IPS-18a (cell line): ENCODE data around the gene TBC1D30.
A peak's percentile ranks its signal among the peaks of the same experiment; 100 is the strongest.
"Not testable (repeated sequence)": the region's sequence is repeated elsewhere in the genome, so short reads cannot be mapped to it uniquely, and the experiment has no call there.

Experiments
- H3K27ac ChIP-seq: one replicate; pipeline ENCODE4 v1.5.1; 2013; ENCODE audit warnings: low read length
- H3K27me3 ChIP-seq: one replicate; pipeline ENCODE4 v1.6.1; 2013; ENCODE audit warnings: mild to moderate bottlenecking, low read length; ENCODE audit not compliant: control insufficient read depth, insufficient read depth
- H3K36me3 ChIP-seq: one replicate; pipeline ENCODE4 v1.6.1; 2013; ENCODE audit warnings: low read depth, low read length; ENCODE audit not compliant: control insufficient read depth
- H3K4me1 ChIP-seq: one replicate; pipeline ENCODE4 v1.6.1; 2013; ENCODE audit warnings: low read depth, low read length; ENCODE audit not compliant: control insufficient read depth
- H3K4me3 ChIP-seq: one replicate; pipeline ENCODE4 v1.5.1; 2013; ENCODE audit warnings: low read length
- H3K9ac ChIP-seq: one replicate; pipeline ENCODE4 v1.6.1; 2013; ENCODE audit warnings: mild to moderate bottlenecking, low read length, moderate library complexity
- H3K9me3 ChIP-seq: one replicate; pipeline ENCODE4 v1.6.1; 2013; ENCODE audit warnings: low read depth, low read length; ENCODE audit not compliant: control insufficient read depth

Gene TBC1D30

GRCh38 chr12:64824500-64825142 is at the start of gene TBC1D30:
Gene TBC1D30, plus strand, starts transcription at chr12:64824647. Its CDS starts 233 bp downstream, at chr12:64824880.
- peaks cover 11% of the 10 kb centered on the region for H3K4me1 ChIP-seq
- no peak within 1 kb of the TSS for H3K27ac ChIP-seq
- no peaks in the 10 kb centered on the region for H3K36me3 ChIP-seq
- H3K4me3 ChIP-seq = peak within 1 kb of the TSS; percentile 48
- H3K9me3 ChIP-seq = no peaks in the 10 kb centered on the region
- no peak within 1 kb of the TSS for H3K9ac ChIP-seq
- peaks cover 56% of the 10 kb centered on the region for H3K27me3 ChIP-seq

GRCh38 chr12:64775147-64775736 is 49.2 kb upstream of the TBC1D30 start:
- H3K9ac ChIP-seq, H3K36me3 ChIP-seq, H3K27ac ChIP-seq, H3K4me1 ChIP-seq, H3K4me3 ChIP-seq, H3K9me3 ChIP-seq: not testable (repeated sequence)
- peaks cover 18% of the 10 kb centered on the region for H3K27me3 ChIP-seq

GRCh38 chr12:64779354-64779974 is 45.0 kb upstream of the TBC1D30 start:
- Histone ChIP-seq H3K4me1 (no peaks in the 10 kb centered on the region), H3K9ac (no peak overlapping the region), H3K27me3 (peaks cover 52% of the 10 kb centered on the region), H3K27ac (no peak overlapping the region), H3K36me3 (no peaks in the 10 kb centered on the region), H3K4me3 (no peak overlapping the region), H3K9me3 (no peaks in the 10 kb centered on the region)

GRCh38 chr12:64780132-64780530 is 44.3 kb upstream of the TBC1D30 start:
- Histone ChIP-seq H3K9me3 (no peaks in the 10 kb centered on the region), H3K27ac (no peak overlapping the region), H3K36me3 (no peaks in the 10 kb centered on the region), H3K4me1 (no peaks in the 10 kb centered on the region), H3K9ac (no peak overlapping the region), H3K4me3 (peak overlapping the region; percentile 49), H3K27me3 (peaks cover 52% of the 10 kb centered on the region)

GRCh38 chr12:64780531-64781279 is 43.7 kb upstream of the TBC1D30 start:
- Histone ChIP-seq H3K27ac (no peak overlapping the region), H3K4me1 (no peaks in the 10 kb centered on the region), H3K9ac (no peak overlapping the region), H3K36me3 (no peaks in the 10 kb centered on the region), H3K4me3 (peak overlapping the region; percentile 49), H3K27me3 (peaks cover 52% of the 10 kb centered on the region), H3K9me3 (no peaks in the 10 kb centered on the region)

GRCh38 chr12:64781280-64782190 is 42.9 kb upstream of the TBC1D30 start:
- H3K27ac ChIP-seq = no peak overlapping the region
- peak overlapping the region; percentile 49 for H3K4me3 ChIP-seq

GRCh38 chr12:64782191-64782876 is 42.1 kb upstream of the TBC1D30 start:
- no peaks in the 10 kb centered on the region for H3K36me3 ChIP-seq
- no peak overlapping the region for H3K27ac ChIP-seq
- no peaks in the 10 kb centered on the region for H3K4me1 ChIP-seq
- H3K27me3 ChIP-seq = peaks cover 52% of the 10 kb centered on the region
- no peak overlapping the region for H3K4me3 ChIP-seq
- no peaks in the 10 kb centered on the region for H3K9me3 ChIP-seq
- H3K9ac ChIP-seq = no peak overlapping the region

More at GRCh38 chr12:64781280-64782190, 42.9 kb upstream of the TBC1D30 start:
- Histone ChIP-seq H3K9ac (no peak overlapping the region), H3K9me3 (no peaks in the 10 kb centered on the region), H3K27me3 (peaks cover 52% of the 10 kb centered on the region), H3K4me1 (no peaks in the 10 kb centered on the region), H3K36me3 (no peaks in the 10 kb centered on the region)

GRCh38 chr12:64785838-64786237 is 38.6 kb upstream of the TBC1D30 start:
- H3K4me1 ChIP-seq = peaks cover 6% of the 10 kb centered on the region
- no peaks in the 10 kb centered on the region for H3K9me3 ChIP-seq
- peaks cover 28% of the 10 kb centered on the region for H3K27me3 ChIP-seq

GRCh38 chr12:64790166-64790565 is 34.3 kb upstream of the TBC1D30 start:
- Histone ChIP-seq H3K4me1 (peaks cover 6% of the 10 kb centered on the region), H3K9me3 (no peaks in the 10 kb centered on the region), H3K36me3 (no peaks in the 10 kb centered on the region), H3K27ac (no peak overlapping the region), H3K4me3 (no peak overlapping the region), H3K9ac (no peak overlapping the region), H3K27me3 (no peaks in the 10 kb centered on the region)

More at GRCh38 chr12:64785838-64786237, 38.6 kb upstream of the TBC1D30 start:
- H3K27ac ChIP-seq = no peak overlapping the region
- H3K36me3 ChIP-seq = no peaks in the 10 kb centered on the region
- H3K9ac ChIP-seq = no peak overlapping the region
- H3K4me3 ChIP-seq = no peak overlapping the region

- Histone ChIP-seq H3K9me3 (no peaks in the 10 kb centered on the region), H3K27me3 (no peaks in the 10 kb centered on the region), H3K4me1 (peaks cover 8% of the 10 kb centered on the region), H3K27ac (no peak overlapping the region), H3K4me3 (no peak overlapping the region), H3K9ac (no peak overlapping the region), H3K36me3 (no peaks in the 10 kb centered on the region)
Measured at GRCh38 chr12:64791036-64791435, 33.4 kb upstream of the TBC1D30 start.
